Stomach (tissue), 9 donors: ENCODE data around the gene GPR158. TPM values are rescaled to one million over a fixed set of nuclear protein-coding genes. Genes with fewer than 3 reads are reported as not detected.

Source experiments
- DNase-seq, 2 donors: peaks; one replicate each; pipeline versions ENCODE4 v3.0.0 to v3.0.0-alpha.2; 2013 to 2019
- H3K27ac ChIP-seq, 5 donors: fragments of 200-600 bp in 4 of 5; sonication (generic) in 4 of 5; one replicate each; pipeline ENCODE4 v1.5.1; 2013 to 2019; ENCODE audit warnings: mild to moderate bottlenecking in 1 of 5, moderate library complexity in 1 of 5
- H3K27me3 ChIP-seq, 3 donors: fragments of 200-600 bp; sonication (generic); one replicate each; pipeline ENCODE4 v1.5.1; 2017 to 2019; ENCODE audit warnings: mixed run types in 1 of 3
- H3K36me3 ChIP-seq, 4 donors: fragments of 200-600 bp; sonication (generic); 1 replicate in 3 of 4; 2 replicates in 1 of 4; pipeline ENCODE4 v1.5.1; 2016 to 2019
- H3K4me1 ChIP-seq, 4 donors: fragments of 200-600 bp; sonication (generic); one replicate each; pipeline ENCODE4 v1.5.1; 2016 to 2019
- H3K4me3 ChIP-seq, 4 donors: fragments of 200-600 bp; sonication (generic) in 3 of 4; one replicate each; pipeline ENCODE4 v1.5.1; 2016 to 2019; ENCODE audit warnings: mild to moderate bottlenecking in 1 of 4
- H3K9me3 ChIP-seq, 4 donors: fragments of 200-600 bp; sonication (generic); one replicate each; pipeline ENCODE4 v1.5.1; 2016 to 2019
- EP300 ChIP-seq: sonication (generic); formaldehyde crosslinking; IDR thresholded peaks from one replicate; pipeline ENCODE4 v1.6.1; 2017; ENCODE audit warnings: antibody characterized with exemption
- POLR2A ChIP-seq, 4 donors: fragments of 450-650 bp; IDR thresholded peaks; one replicate each; pipeline ENCODE4 v1.6.1; 2016; ENCODE audit warnings: antibody characterized with exemption in 4 of 4, control low read depth in 2 of 4, mild to moderate bottlenecking in 1 of 4, moderate library complexity in 1 of 4
- POLR2AphosphoS5 ChIP-seq, 3 donors: sonication (generic); formaldehyde crosslinking; IDR thresholded peaks; one replicate each; pipeline ENCODE4 v1.6.1; 2016; ENCODE audit warnings: antibody characterized with exemption in 3 of 3
- WGBS, 5 donors: extraction: QIAGEN DNeasy Blood & Tissue Kit in 3 of 5; methylation state at CpG; one replicate each; pipeline versions ENCODE4 v1.1.5 to v1.1.7; 2013 to 2018; 5-methylcytosine and 5-hydroxymethylcytosine counted together
- intact Hi-C: fragments of 100-400 bp; cut with DNase I; formaldehyde crosslinking; loops from one replicate; pipeline ENCODE4 v1.15.1; 2023; ENCODE audit warnings: low total_unique reads
- polyA plus RNA-seq, 3 donors: library from polyadenylated mRNA; stranded (reverse); fragments of 200-250 nt; gene quantifications; one replicate each; pipeline ENCODE4 v1.2.3, GENCODE V29; 2013
- total RNA-seq, 5 donors: library from RNA; depleted of rRNA; stranded (reverse); fragments of >200 nt; gene quantifications; one replicate each; pipeline versions ENCODE4 v1.1.0 to v1.2.3, GENCODE V29; 2014 to 2016
- TF ChIP-seq, protein P1 (sequence below), 7 experiments: fragments of 450-650 bp in 4 of 7; fragments of 200-600 bp in 3 of 7; sonication (generic) in 3 of 7; IDR thresholded peaks; one replicate each; pipeline ENCODE4 v1.5.1; 2016 to 2019; ENCODE audit warnings: antibody characterized with exemption in 7 of 7, control low read depth in 2 of 7, mild to moderate bottlenecking in 1 of 7
- donor health status: healthy with polysubstance abuse.
- donor health status: Bipolar disorder and iron deficiency.
- donor health status: healthy.

Gene GPR158
- total and polyA plus RNA-seq, 8 donors = 0.05 to 1.1 (median 0.20) TPM; not detected in 4

DNA sequence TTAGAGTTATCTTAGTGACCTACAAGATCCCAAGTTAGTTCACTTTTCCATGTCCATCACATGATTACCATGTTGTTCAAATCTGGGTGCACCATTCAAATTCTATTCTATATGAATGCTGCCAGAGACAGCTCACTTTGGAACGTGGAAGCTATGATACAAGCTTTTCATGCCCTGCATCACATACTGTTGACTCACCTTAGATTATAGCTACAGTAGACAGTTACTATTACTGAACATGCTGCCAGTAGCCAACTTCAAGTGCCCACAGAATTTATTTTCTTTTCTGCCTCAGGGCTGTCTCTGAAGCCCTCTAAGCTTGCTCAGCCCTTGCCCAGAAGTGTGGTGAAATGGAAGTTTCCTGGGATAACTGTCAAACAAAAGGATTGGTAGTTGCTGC lies 231.1 kb downstream of the GPR158 start:
- H3K27ac ChIP-seq = no peak overlapping the region
- H3K27me3 ChIP-seq = no peaks in the 10 kb centered on the region
- DNase-seq = no peak
- 59 to 84% (median 81%) methylated on average over 1 of the region's 1 CpG for WGBS, 5 donors
- no peak overlapping the region for H3K4me3 ChIP-seq
- no peaks in the 10 kb centered on the region for H3K9me3 ChIP-seq
- no peaks in the 10 kb centered on the region for H3K36me3 ChIP-seq
- intact Hi-C loops = no loop called here
- no peak for TF ChIP-seq POLR2AphosphoS5 (IDR thresholded peaks at IDR 0.05)
- no peak for TF ChIP-seq EP300
- TF ChIP-seq POLR2A (IDR thresholded peaks at IDR 0.05) = no peak
- TF ChIP-seq, protein P1, sequence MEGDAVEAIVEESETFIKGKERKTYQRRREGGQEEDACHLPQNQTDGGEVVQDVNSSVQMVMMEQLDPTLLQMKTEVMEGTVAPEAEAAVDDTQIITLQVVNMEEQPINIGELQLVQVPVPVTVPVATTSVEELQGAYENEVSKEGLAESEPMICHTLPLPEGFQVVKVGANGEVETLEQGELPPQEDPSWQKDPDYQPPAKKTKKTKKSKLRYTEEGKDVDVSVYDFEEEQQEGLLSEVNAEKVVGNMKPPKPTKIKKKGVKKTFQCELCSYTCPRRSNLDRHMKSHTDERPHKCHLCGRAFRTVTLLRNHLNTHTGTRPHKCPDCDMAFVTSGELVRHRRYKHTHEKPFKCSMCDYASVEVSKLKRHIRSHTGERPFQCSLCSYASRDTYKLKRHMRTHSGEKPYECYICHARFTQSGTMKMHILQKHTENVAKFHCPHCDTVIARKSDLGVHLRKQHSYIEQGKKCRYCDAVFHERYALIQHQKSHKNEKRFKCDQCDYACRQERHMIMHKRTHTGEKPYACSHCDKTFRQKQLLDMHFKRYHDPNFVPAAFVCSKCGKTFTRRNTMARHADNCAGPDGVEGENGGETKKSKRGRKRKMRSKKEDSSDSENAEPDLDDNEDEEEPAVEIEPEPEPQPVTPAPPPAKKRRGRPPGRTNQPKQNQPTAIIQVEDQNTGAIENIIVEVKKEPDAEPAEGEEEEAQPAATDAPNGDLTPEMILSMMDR (IDR thresholded peaks at IDR 0.05) = no peak
- H3K4me1 ChIP-seq = no peaks in the 10 kb centered on the region

DNA sequence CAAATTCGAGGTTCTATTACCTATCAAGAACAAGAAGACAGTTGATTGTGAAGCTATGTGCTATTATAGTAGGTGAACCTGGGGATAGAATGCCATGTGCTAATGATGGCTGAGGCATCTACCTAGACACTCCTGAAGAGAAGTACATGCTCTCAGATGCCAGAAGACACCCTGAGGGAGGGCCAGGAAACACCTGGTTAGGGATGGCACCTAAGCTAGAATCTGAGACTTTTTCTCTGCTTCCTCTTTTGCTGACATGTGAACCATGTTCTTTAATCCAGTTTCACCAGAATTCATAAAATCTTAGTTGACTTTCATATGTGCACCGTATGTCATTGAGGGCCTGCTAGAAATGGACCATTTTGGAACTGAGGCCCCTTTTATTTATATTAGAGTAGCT lies 242.8 kb downstream of the GPR158 start:
- Histone ChIP-seq H3K4me1 (no peaks in the 10 kb centered on the region), H3K27me3 (no peaks in the 10 kb centered on the region), H3K4me3 (no peak overlapping the region), H3K27ac (no peak overlapping the region), H3K9me3 (peaks cover 0 to 6% (median 0%) of the 10 kb centered on the region in 4 donors), H3K36me3 (no peaks in the 10 kb centered on the region)
- WGBS, 5 donors = 69 to 85% (median 76%) methylated on average over 2 of the region's 2 CpGs
- intact Hi-C loops = no loop called here
- TF ChIP-seq, protein P1 (IDR thresholded peaks at IDR 0.05) = no peak
- no peak for TF ChIP-seq POLR2A (IDR thresholded peaks at IDR 0.05)
- TF ChIP-seq EP300 = no peak
- TF ChIP-seq POLR2AphosphoS5 (IDR thresholded peaks at IDR 0.05) = no peak
- no peak for DNase-seq

DNA sequence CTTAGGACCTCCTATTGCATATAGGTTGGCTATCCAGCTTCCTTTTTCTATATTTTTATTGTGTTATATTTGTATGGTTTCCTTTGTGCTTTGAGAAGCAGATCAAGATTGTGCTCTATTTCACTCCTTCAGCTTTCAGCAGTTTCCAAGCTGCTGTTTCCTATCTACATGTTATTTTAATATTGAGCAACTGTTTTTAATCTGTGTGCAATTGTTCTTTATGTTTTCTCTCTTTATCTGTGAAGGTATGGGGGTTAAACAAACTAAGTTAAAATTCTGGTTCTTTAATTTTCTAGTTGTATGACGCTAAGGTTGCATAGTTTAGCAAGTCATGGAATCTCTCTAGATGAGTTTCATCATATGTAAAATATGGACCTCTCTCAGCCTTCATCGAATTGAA lies 251.0 kb downstream of the GPR158 start:
- TF ChIP-seq EP300 = no peak
- no peak for TF ChIP-seq POLR2AphosphoS5 (IDR thresholded peaks at IDR 0.05)
- no peak for TF ChIP-seq POLR2A (IDR thresholded peaks at IDR 0.05)
- TF ChIP-seq, protein P1 (IDR thresholded peaks at IDR 0.05) = no peak
- 42 to 57% (median 53%) methylated on average over 2 of the region's 2 CpGs for WGBS, 5 donors
- H3K9me3 ChIP-seq = peaks cover 0 to 6% (median 0%) of the 10 kb centered on the region in 4 donors
- H3K27me3 ChIP-seq = no peaks in the 10 kb centered on the region
- H3K4me3 ChIP-seq = no peak overlapping the region
- no peak for DNase-seq
- H3K27ac ChIP-seq = no peak overlapping the region
- no peaks in the 10 kb centered on the region for H3K36me3 ChIP-seq
- no peaks in the 10 kb centered on the region for H3K4me1 ChIP-seq
- intact Hi-C loops = no loop called here

DNA sequence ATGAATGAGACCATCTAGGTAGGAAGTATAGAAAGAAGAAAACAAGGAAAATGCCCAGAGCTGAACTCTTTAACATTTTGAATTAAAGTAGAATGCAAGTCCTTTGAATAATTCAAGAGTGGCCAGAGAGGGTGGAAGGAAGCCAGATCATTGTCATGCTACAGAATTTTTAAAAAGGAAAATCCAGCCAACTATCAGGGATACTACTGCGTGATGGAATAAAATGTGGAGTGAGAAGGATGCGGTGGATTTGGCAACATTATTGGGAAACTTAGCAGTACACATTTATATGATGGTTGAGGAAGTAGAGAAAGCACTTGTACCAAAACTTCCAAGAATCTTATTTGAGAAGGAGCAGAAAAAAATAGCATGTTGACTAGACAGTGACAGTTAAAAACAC lies 261.6 kb downstream of the GPR158 start:
- DNase-seq = no peak
- no peaks in the 10 kb centered on the region for H3K36me3 ChIP-seq
- H3K27me3 ChIP-seq = no peaks in the 10 kb centered on the region
- no peak overlapping the region for H3K4me3 ChIP-seq
- H3K4me1 ChIP-seq = no peaks in the 10 kb centered on the region
- intact Hi-C loops = no loop called here
- WGBS, 5 donors = 82 to 95% (median 86%) methylated on average over 2 of the region's 2 CpGs
- H3K9me3 ChIP-seq = no peaks in the 10 kb centered on the region
- TF ChIP-seq, protein P1 (IDR thresholded peaks at IDR 0.05) = no peak
- TF ChIP-seq POLR2AphosphoS5 (IDR thresholded peaks at IDR 0.05) (no peak), EP300 (no peak), POLR2A (IDR thresholded peaks at IDR 0.05) (no peak)
- no peak overlapping the region for H3K27ac ChIP-seq
